Measurements from ENCODE around the gene EPS8L2.

EPS8L2 gene

GRCh38 chr11:690738-691633, 15.0 kb upstream of the EPS8L2 start:
- no peak for DNase-seq

DNA sequence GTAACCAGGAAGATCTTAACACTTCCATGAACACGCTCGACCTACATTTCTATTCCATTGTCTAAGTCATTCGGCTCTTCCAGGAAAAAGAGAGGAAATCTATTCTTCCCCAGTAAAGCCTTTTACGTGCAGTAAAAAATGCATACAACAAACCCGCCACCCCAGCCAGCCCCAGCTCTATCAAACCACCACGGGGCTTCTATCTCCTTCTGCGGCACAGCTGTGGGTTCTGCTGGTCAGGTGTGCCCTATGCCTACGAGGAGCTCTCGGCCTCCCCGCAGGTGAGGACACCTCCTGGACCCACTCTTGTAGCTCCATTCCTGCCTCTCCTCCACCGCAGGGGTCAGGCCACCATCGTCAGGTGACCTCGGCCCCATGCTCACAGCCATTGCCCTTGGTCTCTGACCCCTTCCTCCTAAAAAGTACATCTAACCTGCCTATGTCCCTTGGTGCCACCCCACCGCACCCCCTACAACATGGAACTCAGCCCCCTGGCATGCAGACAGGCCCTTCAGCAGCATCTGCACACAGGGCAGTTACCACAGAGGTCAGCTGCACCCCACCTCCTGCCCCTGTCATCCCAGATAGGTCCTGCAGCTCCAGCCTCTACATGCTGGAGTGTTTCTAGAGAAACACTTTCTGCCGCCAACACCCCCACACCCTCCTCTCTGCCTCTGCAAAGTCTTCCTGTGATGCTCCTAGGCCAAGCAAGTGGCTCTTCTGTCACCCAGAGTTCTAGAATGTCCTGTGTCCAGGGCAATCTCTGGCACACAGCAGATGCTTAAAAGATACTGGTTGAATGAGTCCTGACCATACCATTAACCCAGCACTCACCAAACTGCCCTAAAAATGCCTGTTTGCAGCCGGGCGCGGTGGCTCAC, 14.1 kb upstream of the EPS8L2 start:
- DNase-seq = no peak

- peak; percentile 15 to 84 for DNase-seq
These were observed 13.1 kb upstream of the EPS8L2 start for GRCh38 chr11:692824-693414.

GRCh38 chr11:693415-693831, 12.6 kb upstream of the EPS8L2 start:
- DNase-seq = no peak

- no peak for DNase-seq
These were observed 12.0 kb upstream of the EPS8L2 start for GRCh38 chr11:693887-694562.

DNA sequence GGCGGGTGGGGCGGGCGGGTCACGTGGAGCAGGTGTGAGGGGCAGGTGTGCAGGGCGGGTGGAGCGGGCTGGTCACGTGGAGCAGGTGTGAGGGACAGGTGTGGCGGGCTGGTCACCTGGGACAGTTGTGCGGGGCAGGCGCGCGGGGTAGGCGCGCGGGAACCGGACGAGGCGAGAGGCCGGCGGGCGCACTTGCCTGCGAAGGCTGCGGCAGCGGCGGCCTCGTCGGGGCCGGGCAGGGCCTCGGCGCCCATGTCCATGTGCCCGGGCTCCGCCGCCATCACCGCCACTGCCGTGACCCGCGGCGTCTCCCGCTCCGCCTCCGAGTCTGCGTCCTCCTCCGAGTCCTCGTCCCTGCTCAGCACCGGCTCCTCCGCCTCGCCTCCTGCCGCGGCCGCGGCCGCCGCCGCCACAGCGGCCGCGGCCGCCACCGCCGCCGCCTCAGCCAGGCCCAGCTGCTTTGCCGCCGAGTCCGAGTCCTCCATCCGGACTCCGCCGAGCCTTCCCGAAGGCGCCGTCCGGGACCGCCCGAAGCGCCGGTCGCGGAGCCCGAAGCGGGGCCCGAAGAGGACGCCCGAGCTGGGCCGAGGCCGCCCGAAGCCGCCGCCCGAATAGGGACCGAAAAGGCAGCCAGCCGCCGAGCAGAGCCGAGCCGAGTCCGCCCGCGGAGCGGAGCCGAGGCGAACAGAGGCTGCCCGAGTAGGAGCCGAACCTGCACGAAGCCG, 11.3 kb upstream of the EPS8L2 start, which contains the start of gene DEAF1:
TSS of gene DEAF1 (minus strand) at position 660 of the 725 bp plus-strand sequence. CDS start at position 485, 175 bp downstream.
- DNase-seq = peak; percentile 99

DNA sequence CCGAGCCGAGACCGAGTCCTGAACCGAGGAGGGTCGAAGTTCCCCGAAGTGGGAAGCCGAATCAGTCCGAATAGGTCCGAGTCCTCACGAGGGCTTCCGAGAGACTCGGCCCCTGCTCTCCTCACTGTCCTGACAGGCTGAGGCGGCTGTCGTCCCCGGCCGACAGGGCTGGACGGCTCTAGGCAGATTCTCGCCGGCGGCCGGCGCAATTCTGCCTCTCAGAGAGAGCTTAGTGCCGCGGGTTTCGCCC, 10.8 kb upstream of the EPS8L2 start:
- DNase-seq = no peak

GRCh38 chr11:695538-696248, 10.3 kb upstream of the EPS8L2 start, which contains the start of gene TMEM80:
Gene TMEM80 (plus strand): TSS chr11:695816. CDS start chr11:695828, 12 bp downstream.
- DNase-seq = peak; percentile 98

GRCh38 chr11:696955-697491, 9.0 kb upstream of the EPS8L2 start:
- no peak for DNase-seq

GRCh38 chr11:697811-698311, 8.2 kb upstream of the EPS8L2 start:
- DNase-seq = no peak

DNA sequence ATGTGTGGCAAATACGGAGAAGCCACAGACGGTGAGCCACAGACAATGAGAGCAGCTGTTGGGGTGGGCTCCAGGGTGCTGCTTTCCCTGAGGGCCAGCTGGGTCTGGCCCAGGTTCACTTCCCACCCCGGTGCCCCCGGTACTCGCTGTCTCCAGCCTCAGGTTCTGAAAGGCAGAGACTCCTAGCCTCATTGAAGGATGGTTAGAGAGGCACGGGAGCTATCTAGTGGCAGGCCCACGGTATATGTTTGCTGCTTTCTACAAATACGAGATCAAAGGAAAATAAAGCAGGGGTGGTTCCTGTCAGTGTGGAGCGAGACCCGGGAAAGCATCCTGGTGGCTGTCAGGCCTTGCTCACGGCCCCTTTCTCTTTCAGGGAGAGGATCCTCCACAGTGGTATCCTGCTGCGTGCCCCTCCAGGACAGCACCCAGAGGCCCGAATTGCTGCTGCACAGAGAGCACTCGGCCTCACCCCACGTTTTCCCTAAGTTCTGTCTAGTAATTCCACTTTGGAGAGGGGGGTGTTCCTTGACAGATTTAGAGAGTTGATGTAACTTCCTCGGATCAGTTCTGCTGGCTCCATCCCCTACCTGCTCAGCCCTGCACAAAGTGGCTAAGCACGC, 7.4 kb upstream of the EPS8L2 start:
- DNase-seq = no peak

- DNase-seq = no peak
These were observed 6.9 kb upstream of the EPS8L2 start for GRCh38 chr11:699116-699508.

- DNase-seq = no peak
These were observed 6.3 kb upstream of the EPS8L2 start for GRCh38 chr11:699753-700152.

DNA sequence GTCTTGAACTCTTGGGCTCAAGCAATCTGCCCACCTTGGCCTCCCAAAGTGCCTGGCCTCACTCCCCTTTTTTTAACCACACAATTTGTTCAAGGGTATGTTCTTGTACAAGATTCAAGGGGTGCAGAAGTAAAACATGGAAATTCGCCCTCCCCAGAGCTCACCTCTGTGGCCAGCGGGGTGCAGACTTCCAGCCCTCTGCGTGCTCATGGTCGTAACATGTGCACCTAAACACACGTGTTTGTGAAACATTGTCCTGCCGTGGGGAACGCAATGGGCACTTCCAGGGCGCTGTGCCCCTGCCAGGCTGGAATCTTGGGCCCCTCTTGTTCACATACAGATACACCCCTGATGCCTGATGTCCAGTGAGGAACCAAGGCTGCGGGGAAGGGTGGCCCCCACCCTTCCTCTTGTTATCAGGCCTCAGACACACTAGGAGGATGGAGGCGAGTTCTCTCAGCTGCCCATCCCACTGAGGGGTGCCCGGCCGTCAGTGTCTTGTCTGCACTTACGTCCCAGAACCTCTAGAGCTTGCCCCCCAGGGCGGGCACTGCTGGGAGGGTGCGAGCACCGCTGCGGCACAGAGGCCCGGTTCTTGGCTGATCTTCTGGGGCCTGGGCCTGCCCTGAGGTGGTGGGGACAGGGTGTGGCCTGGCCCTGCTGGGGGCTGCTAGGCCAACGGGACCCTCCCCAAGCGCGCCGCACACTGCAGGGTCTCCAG, 4.1 kb upstream of the EPS8L2 start:
- no peak for DNase-seq

- DNase-seq = no peak
These were observed 3.3 kb upstream of the EPS8L2 start for GRCh38 chr11:702462-703461.

DNA sequence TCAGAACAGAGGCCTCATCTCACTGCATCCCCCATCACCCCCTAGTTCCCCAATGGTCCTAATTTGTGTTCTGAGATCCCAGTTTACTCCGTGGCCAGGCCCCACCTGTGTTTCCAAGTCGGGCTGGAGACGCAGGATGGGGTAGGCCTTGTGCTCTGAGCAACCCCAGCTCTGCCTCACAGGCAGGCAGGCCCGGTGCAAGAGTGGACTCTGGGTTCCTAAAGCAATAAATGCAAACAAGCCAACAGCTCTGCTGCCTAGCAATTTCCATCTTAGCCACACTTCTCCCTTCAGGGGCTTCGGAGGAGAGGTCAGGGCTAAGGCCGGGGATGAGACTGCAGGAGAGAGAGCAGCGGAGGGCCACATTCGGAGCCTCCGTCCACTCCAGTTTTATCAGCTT, 2.5 kb upstream of the EPS8L2 start:
- no peak for DNase-seq

DNA sequence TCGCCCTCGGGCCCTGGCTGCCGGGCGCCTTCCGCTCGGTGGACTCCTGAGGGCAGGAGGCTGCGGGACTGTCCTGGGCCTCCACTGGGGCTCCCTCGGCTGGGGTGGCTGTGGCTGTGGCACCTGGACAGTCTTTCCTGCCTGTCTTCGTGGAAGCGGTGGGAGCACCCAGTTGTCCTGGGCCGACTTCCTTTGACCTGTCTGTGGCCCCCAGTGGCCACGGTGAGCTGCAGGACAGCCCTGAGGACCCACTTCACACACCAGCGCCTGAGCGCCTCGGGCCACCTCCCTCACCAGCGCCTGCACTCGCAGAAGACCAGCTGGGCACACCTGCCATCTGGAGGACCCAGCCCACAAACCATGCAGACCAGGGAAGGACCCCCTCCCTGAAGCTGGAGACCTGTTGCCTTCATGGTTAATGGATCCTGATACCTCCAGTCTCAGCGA, 1.8 kb upstream of the EPS8L2 start:
- no peak for DNase-seq

Measured in CD4-positive, alpha-beta T cell treated with Interleukin-1 beta for 1 hour (primary cell).